Activated CD4-positive, alpha-beta T cell treated with anti-CD3 and anti-CD28 coated beads, Interleukin-2, amount 10 ng/mL, durations not matched to agents 24 days and 14 days (primary cell): ENCODE results near the gene SCAF8. TPM values are rescaled to one million over a fixed set of nuclear protein-coding genes. Genes with fewer than 3 reads are reported as not detected.
A peak's percentile ranks its signal among the peaks of the same experiment; 100 is the strongest.
"Not testable (repeated sequence)": the region's sequence is repeated elsewhere in the genome, so short reads cannot be mapped to it uniquely, and the experiment has no call there.

Experiments used
- DNase-seq: peaks from one replicate; pipeline ENCODE4 v3.0.0; 2022
- H3K27ac Mint-ChIP-seq: one replicate; pipeline ENCODE4 v1.8.0; 2022; ENCODE audit warnings: mild to moderate bottlenecking, mixed read lengths
- H3K27me3 Mint-ChIP-seq: one replicate; pipeline ENCODE4 v1.8.0; 2022; ENCODE audit warnings: mixed read lengths
- H3K36me3 Mint-ChIP-seq: one replicate; pipeline ENCODE4 v1.8.0; 2022; ENCODE audit warnings: low read depth, mild to moderate bottlenecking, mixed read lengths
- H3K4me1 Mint-ChIP-seq: one replicate; pipeline ENCODE4 v1.8.0; 2021; ENCODE audit warnings: mixed read lengths
- H3K4me3 Mint-ChIP-seq: one replicate; pipeline ENCODE4 v1.8.0; 2022; ENCODE audit warnings: mild to moderate bottlenecking, moderate library complexity, mixed read lengths
- H3K9me3 Mint-ChIP-seq: one replicate; pipeline ENCODE4 v1.8.0; 2021; ENCODE audit warnings: mixed read lengths
- intact Hi-C: fragments of 100-400 bp; cut with micrococcal nuclease; formaldehyde crosslinking; loops from one replicate; pipeline ENCODE4 v1.15.1; 2023
- total RNA-seq: library from RNA; stranded (reverse); gene quantifications from 2 replicates; pipeline ENCODE4 v1.2.3, GENCODE V29; 2022

SCAF8 gene
- total RNA-seq, 1 donor from 2014 or later: 36.6 TPM

DNA sequence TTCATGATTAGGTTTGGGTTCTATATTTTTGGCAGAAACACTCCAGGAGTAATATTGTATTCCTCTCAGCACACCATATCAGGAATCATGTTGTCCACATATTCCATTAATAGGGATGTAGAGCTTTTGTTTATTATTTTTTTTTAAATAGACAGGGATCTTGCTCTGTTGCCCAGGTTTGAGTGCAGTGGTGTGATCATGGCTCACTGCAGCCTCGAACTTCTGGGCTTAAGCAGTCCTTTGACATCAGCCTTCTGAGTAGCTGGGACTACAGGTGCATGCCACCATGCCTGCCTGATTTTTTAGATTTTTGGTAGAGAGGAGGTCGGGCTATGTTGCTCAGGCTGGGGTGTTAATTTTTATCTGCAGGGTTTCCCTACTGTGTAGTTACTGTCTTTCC, 12.0 kb downstream of the SCAF8 start:
- DNase-seq: no peak
- H3K4me3 Mint-ChIP-seq: no peak overlapping the region
- H3K27me3 Mint-ChIP-seq: no peaks in the 10 kb centered on the region
- peaks cover 22% of the 10 kb centered on the region for H3K4me1 Mint-ChIP-seq
- H3K27ac Mint-ChIP-seq: no peak overlapping the region
- intact Hi-C loops: no loop called here
- no peaks in the 10 kb centered on the region for H3K9me3 Mint-ChIP-seq
- H3K36me3 Mint-ChIP-seq: peaks cover 31% of the 10 kb centered on the region

DNA sequence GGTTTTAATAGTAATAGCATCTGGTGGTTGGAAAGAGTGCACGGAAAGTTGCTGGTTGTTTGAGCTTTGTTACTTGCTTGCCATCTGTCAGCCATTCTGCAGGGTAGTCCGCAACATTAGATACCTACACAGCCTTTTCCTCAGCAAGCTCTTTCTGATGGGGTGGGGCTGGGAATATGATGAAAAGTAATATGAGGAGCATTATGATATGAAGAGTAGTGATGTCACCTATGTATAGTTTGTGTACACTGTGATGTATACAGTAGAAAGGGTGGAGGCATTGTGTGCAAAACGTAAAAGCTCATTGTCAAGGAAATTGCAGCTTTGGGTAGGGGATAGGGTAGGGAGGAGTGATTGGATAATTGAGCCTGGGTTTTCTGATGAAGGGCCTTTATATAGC, 16.1 kb downstream of the SCAF8 start:
- Mint-ChIP-seq H3K4me1 (peaks cover 15% of the 10 kb centered on the region), H3K27ac (no peak overlapping the region), H3K36me3 (peaks cover 21% of the 10 kb centered on the region), H3K27me3 (no peaks in the 10 kb centered on the region), H3K4me3 (no peak overlapping the region), H3K9me3 (no peaks in the 10 kb centered on the region)
- DNase-seq: no peak
- intact Hi-C loops: loop anchor here (2.0 kb wide), 1 partner anchor 15 kb away; no protein-coding TSS in a partner anchor

DNA sequence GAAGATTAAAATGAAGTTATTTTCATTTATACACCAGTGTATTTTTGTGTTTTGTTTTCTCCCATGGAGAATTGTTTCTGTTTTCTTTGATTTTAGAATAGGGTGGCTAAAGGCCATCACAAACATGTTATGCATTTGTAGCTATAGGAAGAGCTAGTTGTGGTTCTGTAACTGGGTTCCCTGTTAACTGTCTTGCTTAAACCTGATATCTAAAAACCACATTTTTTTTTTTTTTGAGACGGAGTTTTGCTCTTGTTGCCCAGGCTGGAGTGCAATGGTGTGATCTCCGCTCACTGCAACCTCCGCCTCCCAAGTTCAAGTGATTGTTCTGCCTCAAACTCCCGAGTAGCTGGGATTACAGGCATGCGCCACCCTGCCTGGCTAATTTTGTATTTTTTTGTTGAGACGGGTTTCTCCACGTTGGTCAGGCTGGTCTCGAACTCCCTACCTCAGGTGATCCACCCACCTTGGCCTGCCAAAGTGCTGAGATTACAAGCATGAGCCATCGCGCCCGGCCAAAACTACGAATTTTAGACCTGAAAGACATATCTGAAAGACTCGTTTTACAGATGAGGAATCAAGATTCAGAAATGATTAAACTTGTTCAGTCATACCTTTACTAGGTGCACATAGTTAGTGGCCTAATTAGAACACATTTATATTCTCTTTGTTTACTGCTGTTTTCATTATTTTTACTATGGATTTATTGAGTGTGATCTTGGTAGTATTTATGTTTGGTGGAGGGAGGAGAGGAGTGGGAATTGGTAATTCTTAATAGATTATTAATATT, 18.0 kb downstream of the SCAF8 start:
- H3K4me3 Mint-ChIP-seq: no peak overlapping the region
- H3K27ac Mint-ChIP-seq: no peak overlapping the region
- no peak for DNase-seq
- no peaks in the 10 kb centered on the region for H3K9me3 Mint-ChIP-seq
- intact Hi-C loops: no loop called here
- H3K4me1 Mint-ChIP-seq: peaks cover 11% of the 10 kb centered on the region
- no peaks in the 10 kb centered on the region for H3K27me3 Mint-ChIP-seq
- H3K36me3 Mint-ChIP-seq: peaks cover 14% of the 10 kb centered on the region

DNA sequence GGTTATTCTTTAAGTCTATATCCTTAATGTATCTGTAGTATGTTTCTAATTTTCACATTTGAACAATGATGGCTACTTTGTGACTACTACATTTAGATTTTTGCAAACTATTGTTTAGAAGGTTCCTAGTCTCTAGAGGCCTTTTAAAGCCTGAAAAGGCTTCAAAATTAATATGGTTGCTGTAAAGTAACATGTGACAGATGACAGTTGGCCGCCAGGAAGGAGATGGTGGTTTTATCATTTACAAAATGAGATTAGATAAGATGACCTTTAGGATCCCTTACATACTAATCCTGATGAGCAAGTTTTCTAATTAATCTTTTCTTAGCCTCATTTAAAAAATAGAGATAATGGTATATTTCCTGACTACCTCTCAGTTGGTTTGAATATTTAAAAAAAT, 18.8 kb downstream of the SCAF8 start:
- Mint-ChIP-seq H3K27me3 (no peaks in the 10 kb centered on the region), H3K9me3 (no peaks in the 10 kb centered on the region), H3K27ac (no peak overlapping the region), H3K4me3 (no peak overlapping the region), H3K4me1 (peaks cover 11% of the 10 kb centered on the region), H3K36me3 (peaks cover 16% of the 10 kb centered on the region)
- intact Hi-C loops: no loop called here
- DNase-seq: no peak

DNA sequence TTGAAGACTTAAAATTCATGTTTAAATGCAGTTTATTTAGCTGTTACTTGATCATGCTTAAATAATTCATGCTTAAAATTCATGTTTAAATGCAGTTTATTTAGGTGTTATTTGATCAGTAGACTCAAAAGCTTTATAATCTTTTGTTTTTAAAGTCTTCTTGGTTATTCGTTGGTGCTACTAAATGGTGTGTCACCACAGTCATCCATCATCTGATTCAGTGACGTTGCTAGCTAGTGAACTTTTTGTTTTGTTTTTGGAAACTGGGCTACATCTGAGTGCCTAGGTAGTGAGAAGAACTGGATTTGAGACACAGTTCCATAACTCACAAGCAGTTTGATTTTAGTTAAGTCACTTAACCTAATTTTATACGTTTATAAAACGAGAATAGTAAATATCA, 20.9 kb downstream of the SCAF8 start:
- no peak for DNase-seq
- no peak overlapping the region for H3K4me3 Mint-ChIP-seq
- H3K36me3 Mint-ChIP-seq: peaks cover 25% of the 10 kb centered on the region
- peaks cover 21% of the 10 kb centered on the region for H3K4me1 Mint-ChIP-seq
- H3K27me3 Mint-ChIP-seq: no peaks in the 10 kb centered on the region
- no peak overlapping the region for H3K27ac Mint-ChIP-seq
- intact Hi-C loops: no loop called here
- no peaks in the 10 kb centered on the region for H3K9me3 Mint-ChIP-seq

DNA sequence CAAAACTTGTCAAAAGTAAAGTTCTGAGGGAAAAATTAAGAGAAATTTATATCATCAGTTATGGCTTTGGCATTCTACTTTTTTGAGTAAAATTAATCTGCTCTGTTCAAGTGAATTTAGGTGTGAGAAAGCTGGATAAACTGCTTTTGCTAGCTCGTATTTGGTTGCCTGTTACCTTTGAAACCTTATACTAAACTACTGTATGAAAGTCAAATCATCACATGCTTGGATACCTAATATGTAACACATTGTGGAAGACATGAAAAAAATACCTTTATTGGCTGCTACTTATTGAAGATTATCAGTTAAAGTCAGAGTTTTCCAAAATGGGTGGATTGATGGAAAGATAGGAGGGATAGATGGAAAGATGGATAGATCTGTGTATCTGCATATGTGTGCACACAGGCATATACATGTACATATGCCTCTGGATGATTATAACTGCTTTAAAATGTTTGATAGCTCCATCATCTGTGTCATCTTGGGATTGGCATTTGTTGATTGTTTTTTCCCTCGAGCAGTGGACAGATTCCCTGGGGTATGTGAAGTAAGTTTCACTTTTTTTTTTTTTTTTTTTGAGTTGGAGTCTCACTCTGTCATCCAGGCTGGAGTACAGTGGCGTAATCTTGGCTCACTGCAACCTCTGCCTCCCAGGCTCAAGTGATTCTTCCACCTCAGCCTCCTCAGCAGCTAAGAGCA, 24.3 kb downstream of the SCAF8 start:
- Mint-ChIP-seq H3K27ac (no peak overlapping the region), H3K9me3 (no peaks in the 10 kb centered on the region), H3K4me3 (no peak overlapping the region), H3K36me3 (peaks cover 16% of the 10 kb centered on the region), H3K27me3 (no peaks in the 10 kb centered on the region), H3K4me1 (peaks cover 11% of the 10 kb centered on the region)
- no peak for DNase-seq
- intact Hi-C loops: no loop called here

DNA sequence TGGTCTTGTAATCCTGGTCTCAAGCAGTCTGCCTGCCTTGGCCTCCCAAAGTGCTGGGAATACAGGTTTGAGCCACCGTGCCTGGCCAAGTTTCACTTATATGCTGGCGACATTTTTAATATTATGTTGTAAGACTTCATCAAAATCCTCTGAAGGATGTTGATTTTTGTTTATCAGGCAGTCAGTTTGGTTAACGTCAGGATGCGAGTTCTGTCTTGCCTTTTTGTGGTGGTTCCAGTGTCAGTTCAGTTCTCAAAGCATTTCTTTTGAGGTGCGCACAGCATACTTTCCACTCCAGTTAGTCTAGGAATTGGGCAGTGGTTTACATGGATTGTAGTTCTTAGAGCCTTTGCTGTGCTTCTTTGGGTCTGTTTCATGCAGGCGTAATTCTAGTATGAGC, 24.9 kb downstream of the SCAF8 start:
- intact Hi-C loops: no loop called here
- H3K4me3 Mint-ChIP-seq: no peak overlapping the region
- H3K9me3 Mint-ChIP-seq: no peaks in the 10 kb centered on the region
- H3K4me1 Mint-ChIP-seq: peaks cover 14% of the 10 kb centered on the region
- no peak for DNase-seq
- H3K36me3 Mint-ChIP-seq: peaks cover 19% of the 10 kb centered on the region
- H3K27ac Mint-ChIP-seq: no peak overlapping the region
- no peaks in the 10 kb centered on the region for H3K27me3 Mint-ChIP-seq

DNA sequence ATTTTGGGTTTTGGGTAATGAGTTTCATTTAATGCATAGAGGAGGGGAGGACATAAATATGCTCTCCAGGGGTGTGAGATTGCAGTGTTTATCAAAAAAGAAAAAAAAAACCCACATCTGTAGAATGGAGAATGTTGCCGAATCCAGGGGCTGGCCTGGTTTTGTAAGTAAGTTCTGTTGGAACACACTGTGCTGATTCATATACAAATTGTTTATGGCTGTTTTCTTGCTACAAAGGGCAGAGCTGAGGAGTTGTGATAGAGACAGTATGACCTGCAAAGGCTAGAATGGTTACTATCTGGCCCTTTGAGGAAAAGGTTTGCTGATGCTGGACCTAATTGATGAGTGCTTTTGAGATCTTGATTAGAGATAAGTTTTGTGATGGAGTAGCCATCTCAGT, 30.4 kb downstream of the SCAF8 start:
- no peaks in the 10 kb centered on the region for H3K27me3 Mint-ChIP-seq
- intact Hi-C loops: no loop called here
- peaks cover 9% of the 10 kb centered on the region for H3K36me3 Mint-ChIP-seq
- H3K27ac Mint-ChIP-seq: no peak overlapping the region
- no peak for DNase-seq
- H3K4me1 Mint-ChIP-seq: peaks cover 17% of the 10 kb centered on the region
- no peaks in the 10 kb centered on the region for H3K9me3 Mint-ChIP-seq
- no peak overlapping the region for H3K4me3 Mint-ChIP-seq

DNA sequence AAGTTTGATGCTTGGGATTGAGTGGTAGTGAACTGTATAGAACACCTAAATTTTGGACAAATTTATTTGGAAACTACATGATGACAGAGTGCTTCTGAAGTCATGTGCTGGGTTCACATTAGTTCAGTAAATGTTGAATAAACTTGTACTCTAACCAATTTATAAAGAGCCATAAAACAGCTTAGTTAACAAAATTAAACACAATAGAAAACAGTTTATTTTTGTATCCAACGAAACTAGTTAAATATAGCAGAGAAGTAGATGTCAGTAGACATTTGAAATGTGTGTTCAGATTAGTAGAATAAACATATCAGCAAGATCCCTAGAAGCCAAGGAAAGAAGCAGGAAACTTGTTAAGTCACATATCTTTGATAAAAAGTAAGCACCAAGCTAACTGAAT, 32.1 kb downstream of the SCAF8 start:
- H3K36me3 Mint-ChIP-seq: peaks cover 12% of the 10 kb centered on the region
- intact Hi-C loops: no loop called here
- H3K9me3 Mint-ChIP-seq: no peaks in the 10 kb centered on the region
- no peaks in the 10 kb centered on the region for H3K27me3 Mint-ChIP-seq
- H3K4me1 Mint-ChIP-seq: peaks cover 18% of the 10 kb centered on the region
- no peak for DNase-seq
- H3K4me3 Mint-ChIP-seq: no peak overlapping the region
- no peak overlapping the region for H3K27ac Mint-ChIP-seq

DNA sequence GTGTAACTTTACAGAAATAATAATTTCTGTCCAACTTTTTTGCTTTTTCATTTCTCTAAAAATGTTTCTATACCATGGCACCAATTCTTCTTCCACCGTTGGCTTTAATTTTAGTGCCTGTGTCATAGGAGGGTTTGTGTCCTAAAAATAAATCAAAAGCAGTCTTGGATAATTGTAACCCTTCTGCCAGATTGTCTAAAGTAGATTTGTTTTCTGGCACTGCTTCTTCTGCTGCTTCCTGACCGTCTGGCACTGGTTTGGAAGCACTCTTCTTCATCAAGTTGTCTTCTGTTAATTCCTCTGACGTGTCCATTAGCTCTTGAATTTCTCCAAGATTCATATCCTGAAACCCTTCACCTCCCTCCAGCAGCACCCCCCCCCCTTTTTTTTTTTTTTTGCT, 33.1 kb downstream of the SCAF8 start:
- H3K4me3 Mint-ChIP-seq: no peak overlapping the region
- H3K36me3 Mint-ChIP-seq: peaks cover 14% of the 10 kb centered on the region
- H3K27me3 Mint-ChIP-seq: no peaks in the 10 kb centered on the region
- peaks cover 3% of the 10 kb centered on the region for H3K9me3 Mint-ChIP-seq
- DNase-seq: no peak
- H3K27ac Mint-ChIP-seq: no peak overlapping the region
- peaks cover 22% of the 10 kb centered on the region for H3K4me1 Mint-ChIP-seq
- intact Hi-C loops: no loop called here

DNA sequence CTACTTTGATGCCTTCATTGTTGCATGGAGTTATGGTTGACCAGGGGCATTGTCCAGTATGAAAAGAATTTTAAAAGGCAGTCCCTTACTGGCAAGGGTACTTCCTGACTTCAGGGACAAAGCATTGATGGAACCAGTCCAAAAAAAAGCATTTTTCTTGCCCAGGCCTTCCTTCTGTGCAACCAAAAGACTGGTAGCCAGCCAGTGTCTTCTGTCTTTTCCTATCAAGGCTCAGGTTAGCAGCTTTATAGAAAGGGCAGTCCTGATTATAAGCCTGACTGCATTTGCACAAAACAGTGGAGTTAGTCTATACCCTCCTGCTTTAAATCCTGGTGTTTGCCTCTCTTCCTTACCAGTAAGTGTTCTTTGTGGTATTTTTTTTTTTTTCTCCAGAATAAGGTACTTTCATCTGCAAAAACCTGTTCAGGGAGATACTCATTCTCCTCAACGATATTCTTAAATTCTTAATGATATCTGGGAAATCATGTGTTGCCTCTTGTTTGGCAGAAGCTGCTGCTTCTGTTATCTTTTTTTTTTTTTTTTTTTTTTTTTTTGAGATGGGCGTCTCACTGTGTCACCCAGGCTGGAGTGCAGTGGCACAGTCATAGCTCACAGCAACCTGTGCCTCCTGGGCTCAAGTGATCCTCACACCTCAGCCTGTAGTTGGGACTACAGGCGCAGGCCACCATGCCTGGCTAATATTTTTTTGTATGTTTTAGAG, 33.9 kb downstream of the SCAF8 start:
- H3K4me1 Mint-ChIP-seq: peaks cover 26% of the 10 kb centered on the region
- H3K9me3 Mint-ChIP-seq: peaks cover 4% of the 10 kb centered on the region
- H3K27me3 Mint-ChIP-seq: no peaks in the 10 kb centered on the region
- intact Hi-C loops: no loop called here
- DNase-seq: no peak
- H3K27ac Mint-ChIP-seq: no peak overlapping the region
- H3K4me3 Mint-ChIP-seq: no peak overlapping the region
- peaks cover 20% of the 10 kb centered on the region for H3K36me3 Mint-ChIP-seq

DNA sequence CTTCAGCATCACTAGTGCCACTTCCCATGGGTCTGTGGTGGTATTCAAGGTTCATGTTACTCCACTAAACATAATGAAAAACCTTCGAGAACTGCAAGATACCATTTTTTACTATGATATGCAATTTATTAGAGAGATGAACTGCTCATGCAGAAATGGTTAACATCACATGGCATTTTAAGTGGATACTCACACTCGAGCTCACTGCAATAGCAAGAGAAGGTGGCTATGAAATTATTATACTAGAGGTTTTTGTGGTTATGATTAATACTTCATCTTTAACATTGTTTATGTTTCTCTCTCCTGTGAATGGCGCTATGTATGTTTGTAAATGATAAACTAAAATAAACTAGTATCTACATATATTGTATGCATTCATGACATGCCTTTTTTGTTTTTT, 35.1 kb downstream of the SCAF8 start:
- H3K4me3 Mint-ChIP-seq: no peak overlapping the region
- no peak for DNase-seq
- H3K27me3 Mint-ChIP-seq: no peaks in the 10 kb centered on the region
- H3K4me1 Mint-ChIP-seq: peaks cover 27% of the 10 kb centered on the region
- H3K36me3 Mint-ChIP-seq: peaks cover 18% of the 10 kb centered on the region
- H3K9me3 Mint-ChIP-seq: peaks cover 4% of the 10 kb centered on the region
- H3K27ac Mint-ChIP-seq: no peak overlapping the region
- intact Hi-C loops: no loop called here

DNA sequence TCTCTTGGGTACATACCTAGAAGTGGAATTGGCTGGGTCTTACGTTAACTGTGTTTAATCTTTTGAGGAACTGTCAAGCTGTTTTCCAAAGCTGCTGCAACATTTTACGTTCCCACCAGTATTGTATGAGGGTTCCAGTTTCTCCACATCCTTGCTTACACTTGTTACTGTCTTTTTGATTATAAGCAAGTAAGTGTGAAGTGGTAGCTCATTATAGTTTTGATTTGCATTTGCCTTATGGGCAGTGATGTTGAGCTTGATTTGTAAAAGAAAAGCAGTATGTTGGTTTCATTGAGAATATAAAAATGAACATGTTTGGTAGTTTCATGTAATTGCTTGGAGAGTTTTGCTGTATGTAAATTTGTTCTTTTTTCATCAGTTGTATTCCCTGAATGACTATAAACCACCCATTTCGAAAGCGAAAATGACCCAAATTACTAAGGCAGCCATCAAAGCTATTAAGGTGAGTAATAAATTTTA, 40.4 kb downstream of the SCAF8 start:
- no peak for DNase-seq
- peaks cover 4% of the 10 kb centered on the region for H3K9me3 Mint-ChIP-seq
- peak overlapping the region; percentile 29 for H3K27ac Mint-ChIP-seq
- no peaks in the 10 kb centered on the region for H3K27me3 Mint-ChIP-seq
- intact Hi-C loops: loop anchor here (1.0 to 2.0 kb wide), 2 partner anchors 29 to 39 kb away; no protein-coding TSS in a partner anchor
- peaks cover 18% of the 10 kb centered on the region for H3K4me1 Mint-ChIP-seq
- peaks cover 32% of the 10 kb centered on the region for H3K36me3 Mint-ChIP-seq
- no peak overlapping the region for H3K4me3 Mint-ChIP-seq

DNA sequence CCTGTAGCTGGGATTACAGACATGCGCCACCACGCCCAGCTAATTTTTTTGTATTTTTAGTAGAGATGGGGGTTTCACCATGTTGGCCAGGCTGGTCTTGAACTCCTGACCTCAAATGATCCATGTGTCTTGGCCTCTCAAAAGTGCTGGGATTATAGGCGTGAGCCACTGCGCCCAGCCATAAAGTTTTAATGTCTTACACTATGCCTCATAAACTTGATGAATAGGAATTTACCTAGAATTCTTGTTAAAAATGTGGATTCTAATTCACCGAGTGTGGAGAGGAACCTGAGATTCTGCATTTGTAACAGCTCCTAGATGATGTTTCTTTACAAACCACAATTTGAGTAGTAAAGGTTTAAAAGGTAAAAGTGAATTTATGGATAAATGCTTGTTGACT, 45.9 kb downstream of the SCAF8 start:
- DNase-seq, H3K9me3 Mint-ChIP-seq, H3K4me3 Mint-ChIP-seq, intact Hi-C loops, H3K27me3 Mint-ChIP-seq, H3K27ac Mint-ChIP-seq, H3K4me1 Mint-ChIP-seq: not testable (repeated sequence)
- peaks cover 36% of the 10 kb centered on the region for H3K36me3 Mint-ChIP-seq
